D341Med (cell line): Measurements from ENCODE around the gene RUNX2.

Source experiments
- DNase-seq: peaks from one replicate; pipeline ENCODE4 v3.0.0; 2012; ENCODE audit warnings: low spot score

The RUNX2 gene

DNA sequence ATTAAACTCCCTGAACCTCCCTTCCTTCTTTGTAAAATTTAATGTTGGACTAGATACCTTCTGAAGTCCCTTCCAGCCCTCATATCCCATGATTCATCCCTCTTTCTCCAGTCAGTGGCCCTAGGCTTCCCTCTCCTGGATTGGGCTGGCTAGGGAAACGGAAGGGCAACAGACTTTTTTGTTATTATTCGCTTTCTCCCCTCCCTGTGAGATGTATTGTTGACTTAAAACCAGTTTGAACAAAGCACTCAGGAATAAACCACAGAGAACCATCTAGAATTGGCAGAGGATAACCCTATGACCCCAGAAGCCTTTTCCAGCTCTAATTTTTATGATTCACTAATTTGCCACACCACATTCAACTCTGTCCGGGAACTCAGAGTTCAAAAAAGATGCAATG is 289.3 kb downstream of the RUNX2 start:
- no peak for DNase-seq

DNA sequence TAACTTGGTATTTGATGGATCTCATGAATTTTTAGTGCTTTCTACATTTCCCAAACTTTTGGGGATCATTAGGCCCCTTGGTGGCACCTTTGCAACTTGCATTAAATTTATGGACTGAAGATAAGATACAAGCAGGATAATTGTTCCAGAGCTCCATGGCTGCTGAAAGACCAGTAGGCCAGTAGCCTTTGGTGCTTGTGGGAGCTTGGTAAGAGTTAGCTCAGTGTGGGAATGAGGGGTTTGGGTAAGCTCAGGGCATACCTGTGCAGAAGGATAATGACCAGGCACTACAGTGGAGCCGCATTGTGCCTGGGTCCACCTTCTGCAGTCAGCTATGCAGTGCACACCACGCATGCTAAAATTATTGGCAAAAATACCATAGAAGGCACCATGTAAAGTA is 290.1 kb downstream of the RUNX2 start:
- no peak for DNase-seq

DNA sequence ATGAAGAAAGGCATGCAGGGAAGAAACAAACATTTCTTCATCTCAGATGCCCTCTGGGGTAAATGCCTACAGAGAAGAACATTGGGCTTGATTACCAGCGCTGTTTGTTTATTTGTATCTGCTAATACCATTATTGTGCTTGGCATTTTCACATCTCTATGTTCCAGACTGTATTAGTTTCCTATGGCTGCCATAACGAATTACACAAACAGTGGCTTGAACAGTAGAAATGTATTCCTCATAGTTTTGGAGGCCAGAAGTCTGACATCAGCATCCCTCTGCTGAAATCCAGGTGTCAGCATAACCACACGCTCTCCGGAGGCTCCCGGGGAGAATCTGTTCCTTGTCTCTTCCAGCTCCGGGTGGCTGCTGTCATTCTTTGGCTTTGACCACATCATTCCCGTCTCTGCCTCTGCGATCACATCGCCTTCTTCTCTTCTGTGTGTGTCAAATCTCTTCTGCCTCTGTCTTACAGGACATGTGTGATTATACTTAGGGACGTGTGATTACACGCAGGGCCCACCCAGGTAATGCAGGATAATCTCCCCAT is 291.2 kb downstream of the RUNX2 start:
- no peak for DNase-seq

DNA sequence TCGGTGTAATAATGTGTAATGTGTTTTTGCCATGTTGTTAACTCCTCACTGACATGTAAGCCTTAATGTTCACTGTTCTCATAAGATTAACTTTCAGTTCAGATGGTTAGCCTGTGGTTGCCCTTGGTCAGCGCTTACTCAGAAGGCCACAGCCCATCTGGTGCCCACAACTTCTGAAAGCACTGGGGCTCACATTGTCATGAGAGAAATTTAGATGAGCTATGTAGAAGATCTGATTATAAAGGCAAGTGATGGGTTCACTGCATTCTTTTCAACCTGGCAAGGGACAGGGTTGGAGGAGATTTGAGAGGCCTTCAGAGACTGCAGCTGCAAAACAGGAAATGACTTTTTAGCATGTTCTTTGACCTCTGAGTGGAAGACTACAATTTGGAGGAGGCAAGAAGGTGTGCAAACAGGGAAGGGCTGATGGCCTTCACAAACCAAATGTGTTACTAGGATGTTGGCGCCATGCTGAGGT is 291.9 kb downstream of the RUNX2 start:
- no peak for DNase-seq

DNA sequence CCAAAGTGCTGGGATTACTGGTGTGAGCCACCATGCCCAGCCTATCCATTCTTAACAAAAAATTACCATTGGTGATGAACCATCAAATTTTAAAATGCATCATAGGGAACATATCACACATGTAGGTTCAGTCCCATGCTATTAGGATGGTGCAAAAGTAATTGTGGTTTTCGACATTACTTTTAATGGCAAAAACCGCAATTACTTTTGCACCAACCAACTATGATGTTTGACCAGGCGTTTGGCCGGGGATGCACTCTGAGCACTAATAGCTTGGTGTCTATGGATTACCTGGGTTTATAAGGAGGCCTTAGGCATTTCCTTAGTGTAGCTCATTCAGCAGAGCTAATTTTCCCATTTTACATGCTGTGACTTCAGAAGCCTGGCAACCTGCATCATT is 296.1 kb downstream of the RUNX2 start:
- DNase-seq: no peak

DNA sequence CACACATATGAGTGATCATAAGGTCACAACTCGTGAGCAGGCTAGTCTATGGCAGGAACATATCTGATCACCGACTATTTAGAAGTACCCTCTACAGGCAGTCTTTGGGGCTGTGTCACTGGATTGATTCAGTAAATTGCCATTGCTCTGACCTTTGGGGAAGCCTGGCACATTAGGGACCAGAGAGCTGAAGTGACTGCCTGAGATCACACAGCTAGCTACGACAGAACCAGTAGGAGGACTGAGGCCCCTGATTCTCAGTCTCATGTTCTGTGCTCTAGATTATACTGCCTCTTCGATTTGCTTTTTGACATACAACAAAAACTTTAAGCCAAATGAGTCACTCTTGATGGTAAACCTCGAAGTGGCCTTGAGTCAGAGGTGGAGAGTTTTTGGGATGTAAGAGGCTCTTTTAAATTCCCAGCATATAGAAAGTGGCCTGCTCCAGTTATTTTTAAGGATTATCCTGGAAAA is 297.1 kb downstream of the RUNX2 start:
- DNase-seq: no peak

DNA sequence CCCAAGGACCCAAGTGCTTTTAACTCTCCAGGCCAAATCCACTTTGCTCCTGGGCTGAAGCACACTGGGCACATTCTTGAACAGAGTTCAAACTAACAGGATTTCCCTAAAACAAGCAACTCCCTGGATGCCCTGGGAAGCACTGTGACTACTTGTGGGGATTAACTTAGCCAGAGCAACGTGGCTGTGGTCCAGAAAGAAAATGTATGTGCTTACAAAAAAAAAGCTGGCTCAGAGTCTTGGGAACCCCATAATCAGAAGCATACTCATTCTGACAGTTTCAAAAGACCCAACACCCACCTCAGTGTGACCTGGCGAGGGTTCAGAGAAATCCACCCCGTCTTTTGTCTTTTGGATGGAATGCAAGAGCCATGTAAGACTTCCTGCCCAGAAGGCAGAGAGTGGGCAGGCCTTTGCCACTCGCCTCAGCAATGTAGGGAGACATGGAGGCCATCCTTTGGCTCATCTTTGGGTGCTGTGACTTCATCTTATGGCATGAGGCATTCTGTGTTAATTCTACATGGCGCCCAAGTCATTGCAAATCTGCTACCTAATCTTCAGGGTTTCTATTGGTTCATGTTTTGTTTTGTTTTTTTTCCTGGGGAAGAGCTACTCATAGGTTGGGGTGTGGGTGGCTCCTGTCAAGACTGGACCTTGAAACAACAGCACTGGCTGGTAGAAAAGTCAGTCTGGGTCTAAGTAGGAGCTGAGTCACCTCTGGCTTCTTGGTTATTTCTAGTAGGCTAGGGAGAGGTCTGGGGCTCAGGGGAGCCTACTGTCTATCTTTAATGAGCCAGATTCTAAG is 298.2 kb downstream of the RUNX2 start:
- no peak for DNase-seq

DNA sequence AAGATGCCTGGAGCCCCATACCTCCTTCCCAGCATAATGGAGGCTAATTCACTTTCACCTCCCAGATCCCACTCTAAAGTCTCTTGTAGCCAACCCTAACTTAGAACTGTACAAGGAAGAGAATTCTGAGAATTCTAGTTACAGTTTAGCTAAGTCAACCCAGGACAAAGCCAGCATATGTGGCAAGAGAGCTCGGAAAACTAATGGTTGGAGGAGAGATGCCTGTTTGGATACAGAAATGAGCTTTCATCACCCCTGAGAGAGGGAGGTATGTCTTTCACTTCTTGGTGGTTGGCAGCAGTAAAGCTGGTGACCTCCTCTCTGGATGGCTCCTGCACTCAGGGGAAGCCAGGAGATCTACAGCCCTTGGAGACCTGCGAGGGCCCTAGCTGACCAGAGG is 302.2 kb downstream of the RUNX2 start:
- no peak for DNase-seq

DNA sequence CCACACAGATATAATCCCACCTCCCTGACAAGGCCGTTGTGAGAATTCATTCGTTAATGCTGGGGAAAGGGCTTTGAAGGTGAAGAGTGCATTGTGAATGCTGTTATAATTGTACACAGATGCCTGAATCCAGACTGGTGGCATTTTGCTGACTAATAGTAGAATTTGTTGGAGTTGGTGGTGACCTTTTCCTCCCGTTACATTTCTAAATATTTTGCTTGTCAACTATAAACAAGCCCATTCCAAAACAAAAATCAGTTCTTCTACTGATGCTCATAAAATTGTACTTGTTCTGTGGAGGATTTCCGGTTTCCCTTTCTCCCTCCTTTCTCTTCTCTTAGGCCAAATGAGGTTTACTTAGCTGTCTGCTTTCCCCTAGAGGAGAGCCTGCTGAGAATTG is 302.7 kb downstream of the RUNX2 start:
- DNase-seq: no peak

DNA sequence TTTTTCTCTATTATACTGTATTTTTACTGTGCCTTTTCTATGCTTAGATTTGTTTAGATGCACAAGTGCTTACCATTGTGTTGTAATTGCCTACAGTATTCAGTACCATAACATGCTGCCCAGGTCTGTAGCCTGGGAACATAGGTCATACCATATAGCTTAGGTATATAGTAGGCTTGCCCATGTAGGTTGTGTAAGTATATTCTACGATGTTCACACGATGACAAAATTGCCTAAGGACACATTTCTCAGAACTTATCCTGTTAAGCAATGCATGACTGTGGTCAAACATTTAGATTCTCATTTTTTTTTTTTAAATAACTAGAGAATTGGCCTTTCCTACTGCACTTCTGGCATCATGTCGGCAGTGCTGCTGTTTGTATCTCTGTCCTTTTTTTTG is 303.3 kb downstream of the RUNX2 start:
- DNase-seq: no peak

DNA sequence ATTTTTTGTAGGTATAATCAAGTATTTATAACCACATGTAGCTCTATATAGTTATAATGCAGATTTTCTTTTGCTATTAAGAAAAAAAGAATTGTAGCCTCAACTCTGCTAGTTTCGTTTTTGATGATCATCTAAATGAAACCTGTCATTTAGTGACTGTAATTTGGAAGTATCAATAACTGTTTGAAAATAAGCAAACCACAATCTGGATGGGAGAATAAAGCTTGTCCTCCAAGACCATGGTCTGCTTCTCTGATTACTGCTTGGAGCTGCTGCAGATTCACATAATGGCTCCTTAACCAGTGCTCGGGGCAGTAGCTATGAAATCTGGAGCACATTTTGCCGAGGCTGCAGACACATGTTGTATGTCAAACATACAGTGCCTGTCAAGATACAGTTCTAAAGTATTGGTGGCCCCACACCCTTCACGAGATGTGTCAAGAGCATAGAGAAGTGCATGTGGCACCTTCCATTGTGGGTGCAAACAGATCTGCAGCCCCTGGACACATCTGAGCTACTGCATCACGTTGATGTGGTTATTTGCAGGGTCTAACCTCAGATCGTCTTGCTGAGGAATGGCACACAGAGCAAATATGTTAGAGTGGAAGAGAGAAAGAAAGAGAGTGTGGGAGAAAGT is 305.3 kb downstream of the RUNX2 start:
- no peak for DNase-seq

DNA sequence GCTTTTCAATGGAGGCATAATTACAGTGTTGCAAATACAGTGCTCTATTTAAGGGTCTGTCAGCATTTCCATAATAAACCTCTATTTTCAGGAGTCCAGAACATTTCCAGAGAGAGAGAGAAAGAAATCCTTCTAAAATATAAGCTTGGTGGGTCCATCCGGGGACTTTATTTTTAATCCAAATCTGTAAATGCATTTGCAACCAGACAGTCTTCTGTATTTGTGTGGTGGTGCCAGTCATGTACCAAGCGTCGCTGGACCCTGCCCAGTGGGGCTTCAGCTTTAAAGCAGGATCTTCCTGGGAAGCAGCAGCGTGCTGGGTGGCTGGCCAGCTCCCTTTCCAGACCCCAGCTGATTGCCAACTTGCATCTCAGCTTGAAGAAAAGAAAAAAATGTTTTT is 306.1 kb downstream of the RUNX2 start:
- no peak for DNase-seq

DNA sequence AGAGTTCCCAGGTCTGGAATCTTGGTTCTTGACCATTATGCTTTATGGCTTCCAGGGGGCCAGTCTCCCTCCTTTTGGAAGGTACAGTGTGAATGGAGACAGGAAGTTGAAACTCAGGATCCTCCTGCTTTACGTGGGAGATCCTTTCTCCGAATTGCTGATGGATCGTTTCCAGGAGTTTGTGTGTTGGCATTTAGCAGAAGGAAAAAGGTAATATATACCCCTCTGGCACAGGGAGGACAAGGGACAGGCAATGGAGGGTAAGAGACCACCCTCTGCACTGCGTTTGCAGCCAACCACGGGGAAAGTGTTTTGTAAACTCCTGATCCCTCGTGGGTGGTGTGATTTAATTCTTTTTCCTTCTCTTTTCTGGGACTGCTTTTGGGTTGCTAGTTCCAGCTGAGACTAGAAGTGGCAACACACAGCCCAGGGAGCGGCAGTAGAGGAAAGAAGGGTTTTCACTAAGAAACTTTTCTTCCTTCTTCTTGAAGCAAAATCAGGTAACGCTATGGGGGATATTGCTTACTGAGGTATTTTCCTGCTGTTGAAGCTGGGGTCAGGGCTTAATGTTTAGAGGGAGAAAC is 307.2 kb downstream of the RUNX2 start:
- DNase-seq: no peak

DNA sequence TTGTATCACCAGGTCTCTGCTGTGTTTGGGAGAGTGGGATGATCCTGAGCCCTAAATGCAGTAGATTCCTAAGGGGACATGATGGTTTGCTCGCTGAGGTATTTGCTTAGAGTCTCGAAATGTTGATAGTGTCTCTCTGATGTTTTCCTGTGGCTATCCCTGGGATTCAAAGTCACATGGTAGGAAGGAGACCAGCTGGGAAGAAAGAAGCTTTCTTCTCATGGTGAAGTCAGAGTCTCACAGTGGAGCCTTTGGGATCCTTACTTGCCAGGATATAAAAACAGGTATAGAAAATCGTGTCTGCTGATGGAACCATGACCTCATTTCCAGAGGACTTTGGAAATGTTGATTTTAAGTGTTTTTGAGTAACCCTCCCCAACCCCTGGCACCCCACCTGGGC is 308.9 kb downstream of the RUNX2 start:
- no peak for DNase-seq

DNA sequence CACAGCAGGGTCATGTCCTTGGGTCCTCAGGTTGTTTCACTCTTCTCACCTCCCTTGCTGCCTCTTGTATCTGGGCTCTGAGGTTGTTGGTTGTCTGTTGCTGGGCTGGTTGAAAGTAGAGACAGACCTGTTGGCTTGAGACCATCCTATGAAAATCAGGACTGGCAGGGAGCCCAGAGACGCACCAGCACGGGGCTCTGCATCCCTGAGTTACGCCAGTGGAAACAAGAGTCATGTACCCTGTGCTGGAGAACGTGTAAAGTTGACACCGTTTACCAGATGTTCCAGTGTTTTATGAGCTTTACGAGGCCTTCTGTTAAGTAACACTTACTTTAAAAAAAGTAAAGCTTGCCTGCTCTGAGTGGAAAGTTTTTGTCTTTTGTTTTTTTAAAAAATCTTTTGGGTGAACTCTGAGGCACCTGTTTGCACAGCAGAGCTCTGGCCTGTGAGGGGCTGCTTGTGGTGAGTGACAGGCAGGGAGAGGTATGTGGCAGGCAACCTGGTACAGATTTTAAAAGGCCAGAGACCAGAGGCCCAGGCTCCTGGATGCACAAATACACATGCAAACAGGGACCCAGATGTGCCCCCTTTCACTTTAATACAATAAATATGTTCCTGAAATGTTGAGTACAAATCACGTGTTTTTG is 309.6 kb downstream of the RUNX2 start:
- no peak for DNase-seq

DNA sequence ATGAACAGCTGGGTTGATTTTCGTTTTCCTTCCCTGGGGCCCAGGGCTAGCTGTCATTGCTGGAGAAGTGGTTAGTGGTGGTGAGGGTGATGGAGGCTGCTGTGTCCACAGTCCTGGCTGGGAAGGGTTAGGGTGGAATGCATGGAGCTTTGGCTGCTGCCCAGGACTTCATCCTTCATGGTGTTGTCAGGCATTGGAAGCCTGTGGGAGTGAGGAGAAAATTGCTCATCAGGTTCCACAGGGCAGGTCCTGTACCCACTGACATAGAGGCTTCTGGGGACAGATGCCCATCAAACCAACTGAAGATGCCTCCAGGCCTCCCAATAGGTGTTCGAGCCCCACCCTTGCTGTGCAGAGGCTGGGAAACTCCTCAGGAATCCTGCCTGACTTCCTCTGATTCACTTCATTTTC is 312.0 kb downstream of the RUNX2 start:
- no peak for DNase-seq

DNA sequence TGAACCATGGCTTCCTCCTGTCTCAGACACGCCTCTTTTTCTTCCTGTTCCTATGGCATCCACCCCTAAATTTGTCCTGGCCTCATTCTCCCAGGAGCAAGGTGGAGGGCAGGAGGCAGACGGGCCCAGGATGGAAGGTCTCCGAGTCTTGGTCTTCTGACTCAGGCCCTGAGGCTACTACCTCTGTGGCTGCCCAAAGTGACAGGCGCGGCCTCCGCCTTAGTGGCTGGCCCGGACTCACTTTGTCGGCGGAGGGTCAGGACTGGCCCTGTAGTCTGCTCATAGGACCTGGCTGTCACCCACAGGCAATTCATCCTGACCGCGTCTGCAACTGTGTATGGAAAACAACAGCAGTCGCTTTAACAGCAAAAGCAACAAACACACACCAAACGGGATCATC is 312.7 kb downstream of the RUNX2 start:
- no peak for DNase-seq

DNA sequence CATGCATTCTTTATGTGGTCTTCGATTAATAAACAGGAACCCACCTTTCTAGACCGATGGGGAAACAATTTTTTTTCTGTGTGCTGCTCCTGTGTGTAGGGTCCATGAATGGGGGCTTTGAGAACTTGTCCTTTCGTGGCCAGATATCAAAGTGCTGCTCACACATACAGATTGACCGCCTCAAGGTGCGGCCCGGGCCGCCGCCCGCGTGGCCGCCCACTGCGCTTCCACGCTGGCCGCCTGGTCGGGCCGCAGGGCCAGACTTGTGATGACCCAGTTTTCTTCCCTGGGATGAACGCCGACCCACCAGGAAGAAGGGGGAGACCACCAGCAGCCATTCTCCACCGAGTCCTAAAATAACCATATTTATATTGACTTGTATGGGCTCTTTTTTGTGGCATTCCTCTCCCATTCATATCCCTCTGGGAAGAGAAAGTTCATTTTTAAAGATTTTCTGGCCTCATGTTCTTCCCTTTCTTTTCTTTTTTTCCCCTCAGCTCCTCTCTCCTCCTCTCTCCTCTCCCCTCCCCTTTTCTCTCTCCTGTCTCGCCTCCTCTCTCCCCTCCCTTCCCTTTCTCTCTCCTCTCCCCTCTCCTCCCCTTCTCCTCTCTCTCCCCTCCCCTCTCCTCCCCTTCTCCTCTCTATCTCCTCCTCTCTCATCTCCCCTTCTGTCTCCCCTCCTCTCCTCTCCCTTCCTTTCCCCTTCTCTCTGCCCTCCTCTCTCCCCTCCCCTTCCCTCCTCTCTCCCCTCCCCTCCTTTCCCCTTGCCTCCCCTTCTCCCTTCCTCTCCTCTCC is 314.4 kb downstream of the RUNX2 start:
- DNase-seq: no peak

DNA sequence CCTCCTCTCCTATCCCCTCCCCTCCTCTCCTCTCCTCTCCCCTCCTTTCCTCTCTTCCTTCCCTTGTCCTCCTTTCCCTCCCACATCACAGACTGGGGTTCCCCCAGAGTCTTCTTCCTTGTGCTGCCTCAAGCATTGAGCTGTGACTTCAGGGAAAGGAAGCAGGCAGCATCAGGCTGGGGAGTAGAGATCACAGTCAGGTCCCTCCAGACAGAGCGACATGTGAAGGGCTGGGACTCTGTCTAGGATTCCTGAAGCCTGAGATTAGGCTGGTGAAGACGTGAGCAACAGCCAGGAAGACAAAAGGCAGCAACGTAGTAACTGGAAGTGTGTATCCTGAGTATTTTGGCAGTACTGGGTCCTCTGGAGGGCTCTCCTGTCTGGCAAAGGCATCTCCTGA is 315.0 kb downstream of the RUNX2 start:
- no peak for DNase-seq

DNA sequence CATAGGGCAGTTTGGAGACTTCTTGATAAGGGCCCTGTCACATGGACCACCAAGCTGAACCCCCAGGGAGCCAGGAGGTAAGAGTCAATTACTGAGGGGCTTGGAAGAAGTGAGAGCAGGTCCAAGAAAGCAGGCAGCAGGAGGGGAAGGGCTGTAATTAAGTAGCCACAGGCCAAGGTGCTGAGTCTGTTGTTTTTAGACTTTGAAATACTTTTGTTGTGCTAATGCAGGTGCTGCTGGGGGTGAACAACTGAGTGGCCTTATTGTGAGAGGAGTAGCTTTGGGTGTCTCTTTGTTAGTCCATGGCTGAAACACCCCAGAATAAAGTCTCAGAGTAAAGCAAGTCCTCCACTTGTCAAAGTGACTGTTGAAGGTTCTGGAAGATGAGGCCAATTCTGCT is 316.6 kb downstream of the RUNX2 start:
- no peak for DNase-seq

DNA sequence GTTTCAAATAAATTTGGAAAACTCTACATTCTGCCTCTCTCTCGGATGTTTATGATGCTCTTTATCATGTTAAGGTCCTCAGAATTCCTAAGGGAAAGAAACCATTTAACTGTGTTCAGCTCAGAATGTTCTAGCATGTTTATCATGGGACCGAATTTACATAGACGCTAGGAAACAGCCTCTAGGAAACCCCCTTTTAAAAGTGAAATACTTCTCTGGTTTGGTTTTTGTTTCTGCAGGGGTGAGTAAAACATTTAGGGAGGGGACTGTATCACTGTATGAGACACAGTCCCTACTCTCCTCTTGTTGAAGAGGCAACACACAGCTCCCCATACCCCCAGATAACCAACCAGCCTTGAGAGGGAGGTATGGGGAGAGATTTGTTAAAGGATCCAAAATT is 317.2 kb downstream of the RUNX2 start:
- DNase-seq: no peak
